Body of pancreas (tissue), 4 donors: ENCODE data around the gene KCP. TPM values are rescaled to one million over a fixed set of nuclear protein-coding genes. Genes with fewer than 3 reads are reported as not detected.

ENCODE experiments used
- ATAC-seq: fragments of 150-250 bp; one replicate; pipeline ENCODE4 v1.9.1; 2016
- DNase-seq, 4 donors: peaks; one replicate each; pipeline ENCODE4 v3.0.0-alpha.2; 2019
- H3K27ac ChIP-seq, 4 donors: fragments of 200-600 bp; sonication (generic); 1 replicate in 3 of 4; 2 replicates in 1 of 4; pipeline versions ENCODE4 v1.5.1 to v1.6.1; 2016 to 2019; ENCODE audit warnings: mild to moderate bottlenecking in 1 of 4, mixed read lengths in 1 of 4, moderate library complexity in 1 of 4
- H3K27me3 ChIP-seq, 2 donors: fragments of 200-600 bp; sonication (generic); one replicate each; pipeline ENCODE4 v1.6.0; 2016; ENCODE audit warnings: mild to moderate bottlenecking in 1 of 2
- H3K36me3 ChIP-seq, 2 donors: fragments of 200-600 bp; sonication (generic); replicated peaks in 1 of 2; 2 replicates each; pipeline ENCODE4 v1.5.1; 2016; ENCODE audit warnings: low read depth in 2 of 2; ENCODE audit not compliant: insufficient read depth in 1 of 2
- H3K4me1 ChIP-seq: fragments of 200-600 bp; sonication (generic); one replicate; pipeline ENCODE4 v1.6.0; 2016
- H3K4me3 ChIP-seq, 2 donors: fragments of 200-600 bp; sonication (generic); 1 replicate in 1 of 2; 2 replicates in 1 of 2; pipeline ENCODE4 v1.5.1; 2016 to 2019
- H3K9me3 ChIP-seq, 3 donors: fragments of 200-600 bp; sonication (generic); 1 replicate in 2 of 3; 2 replicates in 1 of 3; pipeline ENCODE4 v1.5.1; 2016
- POLR2A ChIP-seq, 3 donors: fragments of 450-650 bp; IDR thresholded peaks; one replicate each; pipeline ENCODE4 v1.6.1; 2016; ENCODE audit warnings: antibody characterized with exemption in 3 of 3, mild to moderate bottlenecking in 2 of 3
- WGBS, 2 donors: methylation state at CpG; one replicate each; pipeline ENCODE4 v1.1.5; 2017; 5-methylcytosine and 5-hydroxymethylcytosine counted together
- intact Hi-C: fragments of 100-400 bp; cut with DNase I; formaldehyde crosslinking; loops from one replicate; pipeline ENCODE4 v1.15.1; 2023
- total RNA-seq, 2 donors: library from RNA; depleted of rRNA; stranded (reverse); fragments of >200 nt; gene quantifications; one replicate each; pipeline ENCODE4 v1.1.0, GENCODE V29; 2016
- TF ChIP-seq, protein P1 (sequence below), 7 experiments: fragments of 450-650 bp in 4 of 7; fragments of 200-600 bp in 3 of 7; sonication (generic) in 3 of 7; IDR thresholded peaks; one replicate each; pipeline ENCODE4 v1.5.1; 2016 to 2019; ENCODE audit warnings: antibody characterized with exemption in 7 of 7

Gene KCP
- total RNA-seq, 2 donors from 2014 or later, result 0.33 TPM; not detected in 1

DNA sequence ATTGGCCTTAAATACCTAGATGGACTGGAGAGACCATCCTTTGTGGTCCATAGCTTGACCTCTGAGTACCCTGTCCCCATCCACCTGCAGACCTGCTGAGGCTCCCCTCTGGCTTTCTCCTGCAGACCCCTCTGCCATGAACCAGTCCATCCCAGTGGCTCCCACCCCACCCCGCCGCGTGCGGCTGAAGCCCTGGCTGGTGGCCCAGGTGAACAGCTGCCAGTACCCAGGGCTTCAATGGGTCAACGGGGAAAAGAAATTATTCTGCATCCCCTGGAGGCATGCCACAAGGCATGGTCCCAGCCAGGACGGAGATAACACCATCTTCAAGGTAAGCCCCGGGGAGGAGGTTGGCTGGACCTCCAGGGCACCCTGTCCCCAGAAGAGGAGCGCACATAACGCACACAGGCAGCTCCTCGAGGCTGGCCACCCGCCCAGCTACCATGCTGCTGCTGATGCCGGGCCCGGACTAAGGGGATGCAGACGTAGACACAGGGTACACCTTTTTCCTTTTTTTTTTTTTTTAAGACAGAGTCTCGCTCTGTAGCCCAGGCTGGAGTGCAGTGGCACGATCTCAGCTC lies 31.5 kb upstream of the KCP start:
- intact Hi-C loops, result no loop called here
- H3K9me3 ChIP-seq, result no peaks in the 10 kb centered on the region
- DNase-seq (no peak), ATAC-seq (no peak)
- H3K27me3 ChIP-seq, result no peaks in the 10 kb centered on the region
- H3K4me3 ChIP-seq, result no peak overlapping the region
- H3K36me3 ChIP-seq, result no peaks in the 10 kb centered on the region
- 71 to 74% methylated on average over 15 to 16 of the region's 16 CpGs for WGBS, 2 donors
- H3K27ac ChIP-seq, result no peak overlapping the region
- TF ChIP-seq POLR2A (IDR thresholded peaks at IDR 0.05), result no peak
- TF ChIP-seq, protein P1, sequence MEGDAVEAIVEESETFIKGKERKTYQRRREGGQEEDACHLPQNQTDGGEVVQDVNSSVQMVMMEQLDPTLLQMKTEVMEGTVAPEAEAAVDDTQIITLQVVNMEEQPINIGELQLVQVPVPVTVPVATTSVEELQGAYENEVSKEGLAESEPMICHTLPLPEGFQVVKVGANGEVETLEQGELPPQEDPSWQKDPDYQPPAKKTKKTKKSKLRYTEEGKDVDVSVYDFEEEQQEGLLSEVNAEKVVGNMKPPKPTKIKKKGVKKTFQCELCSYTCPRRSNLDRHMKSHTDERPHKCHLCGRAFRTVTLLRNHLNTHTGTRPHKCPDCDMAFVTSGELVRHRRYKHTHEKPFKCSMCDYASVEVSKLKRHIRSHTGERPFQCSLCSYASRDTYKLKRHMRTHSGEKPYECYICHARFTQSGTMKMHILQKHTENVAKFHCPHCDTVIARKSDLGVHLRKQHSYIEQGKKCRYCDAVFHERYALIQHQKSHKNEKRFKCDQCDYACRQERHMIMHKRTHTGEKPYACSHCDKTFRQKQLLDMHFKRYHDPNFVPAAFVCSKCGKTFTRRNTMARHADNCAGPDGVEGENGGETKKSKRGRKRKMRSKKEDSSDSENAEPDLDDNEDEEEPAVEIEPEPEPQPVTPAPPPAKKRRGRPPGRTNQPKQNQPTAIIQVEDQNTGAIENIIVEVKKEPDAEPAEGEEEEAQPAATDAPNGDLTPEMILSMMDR (IDR thresholded peaks at IDR 0.05), result no peak
- peaks cover 13% of the 10 kb centered on the region for H3K4me1 ChIP-seq

DNA sequence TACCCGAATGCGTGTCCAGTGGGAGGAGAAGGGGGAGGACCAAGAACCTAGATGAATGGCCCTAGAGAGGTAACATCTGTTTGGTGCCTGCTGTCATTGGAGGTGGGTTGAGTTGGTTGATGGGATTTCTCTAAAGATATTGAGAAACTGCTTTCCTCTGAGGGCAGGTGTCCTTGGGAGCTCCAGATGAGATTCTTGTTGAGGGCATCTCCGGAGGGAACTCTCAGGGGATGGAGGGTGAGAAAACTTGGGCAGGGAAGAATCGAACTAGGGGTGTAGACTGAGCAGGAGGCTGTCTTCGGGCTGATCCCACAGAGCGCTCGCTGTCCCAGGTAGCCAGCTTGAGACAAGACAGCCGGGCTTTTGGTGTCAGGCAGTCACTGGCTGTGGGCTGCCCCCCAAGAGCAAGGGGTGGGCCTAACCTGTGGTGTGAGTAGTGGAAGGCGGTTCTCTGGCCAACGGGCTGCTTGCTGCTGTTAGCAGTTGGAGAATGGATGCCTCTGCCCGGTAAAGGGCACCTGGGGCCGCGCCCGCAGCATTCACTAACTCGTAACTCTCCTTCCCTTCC lies 30.9 kb upstream of the KCP start:
- no peak overlapping the region for H3K4me3 ChIP-seq
- peaks cover 13% of the 10 kb centered on the region for H3K4me1 ChIP-seq
- no peaks in the 10 kb centered on the region for H3K9me3 ChIP-seq
- H3K27ac ChIP-seq, result no peak overlapping the region
- no peaks in the 10 kb centered on the region for H3K36me3 ChIP-seq
- no peaks in the 10 kb centered on the region for H3K27me3 ChIP-seq
- intact Hi-C loops, result no loop called here
- ATAC-seq, result no peak
- DNase-seq, result no peak
- WGBS, 2 donors, result 81 to 92% methylated on average over 12 to 15 of the region's 15 CpGs
- no peak for TF ChIP-seq POLR2A (IDR thresholded peaks at IDR 0.05)
- TF ChIP-seq, protein P1 (IDR thresholded peaks at IDR 0.05), result no peak

DNA sequence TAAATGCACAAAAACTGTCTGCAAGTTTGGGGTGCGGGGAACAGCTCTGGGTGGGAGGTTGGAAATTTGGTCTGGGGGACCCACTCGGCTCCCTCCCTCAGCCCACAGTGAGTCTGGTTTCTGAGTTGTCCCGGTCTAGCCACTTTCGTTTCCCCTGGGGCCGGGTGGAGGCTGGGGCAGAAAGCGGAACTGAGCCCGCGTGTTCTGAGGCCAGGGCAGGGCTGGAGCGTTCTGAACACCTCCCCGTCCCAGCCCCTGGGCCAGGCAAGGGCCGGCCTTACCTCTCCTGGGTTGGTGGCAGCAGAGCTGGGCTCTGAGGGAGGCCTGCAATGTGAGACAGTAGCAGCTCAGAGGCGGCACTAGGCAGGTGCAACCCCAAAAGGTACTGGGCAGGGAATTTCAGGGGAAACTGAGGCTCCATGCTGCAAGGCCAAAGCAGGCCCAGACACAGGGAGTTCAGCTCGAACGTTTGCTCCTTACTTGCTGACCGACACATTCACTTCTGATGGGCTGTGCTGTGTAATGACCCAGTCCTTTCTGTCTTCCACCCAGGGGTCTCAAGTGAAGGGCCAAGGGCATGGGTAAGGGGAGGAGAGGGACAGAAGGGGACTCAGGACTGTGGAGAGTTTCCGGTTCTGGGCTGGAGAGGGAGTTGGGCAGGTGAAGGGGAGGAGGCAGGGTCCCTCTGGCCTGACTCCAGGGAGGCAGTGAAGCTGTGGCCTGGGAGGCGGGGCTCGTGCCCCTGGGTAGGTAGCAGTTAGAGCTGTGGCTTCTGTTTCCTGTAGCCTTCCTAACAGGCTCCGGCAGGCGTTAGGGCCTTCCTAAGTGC lies 30.2 kb upstream of the KCP start:
- intact Hi-C loops, result no loop called here
- peaks cover 13% of the 10 kb centered on the region for H3K4me1 ChIP-seq
- ATAC-seq (no peak), DNase-seq (peak in 1 of 4 donors; percentile 61)
- H3K27ac ChIP-seq, result peak overlapping the region in 1 of 4 donors; percentile 50
- H3K27me3 ChIP-seq, result no peaks in the 10 kb centered on the region
- no peak overlapping the region for H3K4me3 ChIP-seq
- H3K36me3 ChIP-seq, result no peaks in the 10 kb centered on the region
- H3K9me3 ChIP-seq, result no peaks in the 10 kb centered on the region
- WGBS, 2 donors, result 65 to 86% methylated on average over 8 to 20 of the region's 20 CpGs
- peak in 1 of 3 donors; percentile 43 for TF ChIP-seq POLR2A (IDR thresholded peaks at IDR 0.05)
- TF ChIP-seq, protein P1 (IDR thresholded peaks at IDR 0.05), result no peak

DNA sequence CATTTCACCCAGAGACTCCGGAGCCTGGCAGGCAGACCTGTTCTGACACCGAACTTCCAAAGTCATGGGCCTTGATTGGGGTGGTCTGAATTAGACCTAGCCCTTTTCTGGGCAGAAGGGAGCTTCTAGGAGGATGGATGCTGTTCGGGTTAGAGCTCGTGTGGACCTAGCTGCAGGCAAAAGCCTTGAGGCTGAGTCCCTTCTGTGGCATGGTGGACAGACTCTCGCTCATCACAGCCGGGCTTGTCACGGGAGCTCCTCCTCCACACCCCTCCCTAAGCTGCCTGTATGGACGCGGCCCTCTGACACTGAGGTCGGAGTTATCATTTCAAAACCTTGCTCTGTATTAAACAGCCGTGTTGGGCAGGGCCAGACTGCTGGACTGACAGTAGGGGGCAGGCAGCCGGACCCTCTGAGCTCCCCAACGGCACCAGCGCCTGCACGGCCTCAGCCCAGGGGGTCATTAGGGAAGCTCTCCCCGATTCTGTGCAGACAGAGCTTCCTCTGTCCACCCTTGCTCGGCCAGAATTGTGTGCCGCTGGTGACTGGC lies 29.4 kb upstream of the KCP start:
- TF ChIP-seq POLR2A (IDR thresholded peaks at IDR 0.05), result no peak
- TF ChIP-seq, protein P1 (IDR thresholded peaks at IDR 0.05), result no peak
- ATAC-seq, result no peak
- DNase-seq, result no peak
- intact Hi-C loops, result no loop called here
- Histone ChIP-seq H3K27ac (peak overlapping the region in 1 of 4 donors; percentile 50), H3K36me3 (no peaks in the 10 kb centered on the region), H3K4me1 (peaks cover 13% of the 10 kb centered on the region), H3K27me3 (no peaks in the 10 kb centered on the region), H3K9me3 (no peaks in the 10 kb centered on the region), H3K4me3 (no peak overlapping the region)
- 68 to 73% methylated on average over 5 to 18 of the region's 18 CpGs for WGBS, 2 donors
